SK-N-MC (cell line): Measurements from ENCODE around the gene RAP1GAP2.

ENCODE experiments used
- EZH2 ChIP-seq: fragments of 200-600 bp; sonication (generic); IDR thresholded peaks from one replicate; pipeline ENCODE4 v1.6.1; 2017; ENCODE audit warnings: antibody characterized with exemption
- POLR2AphosphoS5 ChIP-seq: IDR thresholded peaks from 2 replicates; pipeline ENCODE4 v1.6.1; 2012; ENCODE audit warnings: mild to moderate bottlenecking, low read depth, low read length, borderline replicate concordance

- TF ChIP-seq EZH2 (no peak), POLR2AphosphoS5 (no peak)
Observed at GRCh38 chr17:2909175-2909845, 113.1 kb downstream of the RAP1GAP2 start.
